ENCODE data around the gene NUMB. TPM values are rescaled to one million over a fixed set of nuclear protein-coding genes. Genes with fewer than 3 reads are reported as not detected.

The NUMB gene
- polyA plus RNA-seq, 1 experiment, result 131 TPM

DNA sequence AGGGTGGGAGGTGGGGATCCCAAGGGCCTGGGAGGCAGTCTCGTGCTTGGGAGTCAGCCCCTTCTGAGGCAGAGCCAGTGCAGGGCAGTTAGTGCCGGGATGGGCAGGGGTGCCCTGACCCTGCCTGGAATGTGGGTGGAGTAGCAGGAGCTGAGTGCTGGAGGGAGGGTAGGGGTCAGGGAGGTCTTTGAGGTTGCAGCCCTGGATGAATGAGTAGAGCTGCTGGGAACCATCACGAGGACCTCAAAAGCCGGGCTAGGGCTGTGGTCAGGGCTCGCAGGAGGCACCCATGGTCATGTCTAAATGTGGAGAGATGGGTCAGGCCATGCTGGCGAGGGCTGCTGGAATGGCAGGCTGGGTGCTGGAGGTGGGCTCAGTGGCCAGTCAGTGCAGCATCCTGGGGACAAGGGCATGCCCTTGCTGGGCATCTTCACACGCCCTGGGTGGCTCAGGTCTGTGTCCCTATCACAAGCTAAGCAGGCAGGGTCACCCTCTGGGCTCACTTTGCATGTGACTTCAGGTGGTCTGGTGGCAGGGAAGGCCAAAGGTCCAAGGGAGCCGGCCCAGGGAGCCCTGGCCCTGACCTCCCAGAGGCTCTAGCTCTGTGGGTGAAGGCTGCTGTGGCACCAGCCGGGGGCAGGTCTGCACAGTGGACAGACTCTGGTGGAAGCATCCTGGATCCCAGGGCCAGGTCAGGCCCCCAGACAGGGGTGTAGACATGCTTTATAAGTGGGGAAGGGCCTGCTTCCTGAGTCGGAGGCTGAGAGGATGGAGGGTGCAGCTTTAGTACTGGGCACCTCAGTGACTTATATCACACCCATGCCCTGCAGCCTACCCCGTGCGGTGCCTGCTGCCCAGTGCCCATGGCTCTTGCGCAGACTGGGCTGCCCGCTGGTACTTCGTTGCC, 196.6 kb downstream of the NUMB start:
- TF ChIP-seq, protein P1, sequence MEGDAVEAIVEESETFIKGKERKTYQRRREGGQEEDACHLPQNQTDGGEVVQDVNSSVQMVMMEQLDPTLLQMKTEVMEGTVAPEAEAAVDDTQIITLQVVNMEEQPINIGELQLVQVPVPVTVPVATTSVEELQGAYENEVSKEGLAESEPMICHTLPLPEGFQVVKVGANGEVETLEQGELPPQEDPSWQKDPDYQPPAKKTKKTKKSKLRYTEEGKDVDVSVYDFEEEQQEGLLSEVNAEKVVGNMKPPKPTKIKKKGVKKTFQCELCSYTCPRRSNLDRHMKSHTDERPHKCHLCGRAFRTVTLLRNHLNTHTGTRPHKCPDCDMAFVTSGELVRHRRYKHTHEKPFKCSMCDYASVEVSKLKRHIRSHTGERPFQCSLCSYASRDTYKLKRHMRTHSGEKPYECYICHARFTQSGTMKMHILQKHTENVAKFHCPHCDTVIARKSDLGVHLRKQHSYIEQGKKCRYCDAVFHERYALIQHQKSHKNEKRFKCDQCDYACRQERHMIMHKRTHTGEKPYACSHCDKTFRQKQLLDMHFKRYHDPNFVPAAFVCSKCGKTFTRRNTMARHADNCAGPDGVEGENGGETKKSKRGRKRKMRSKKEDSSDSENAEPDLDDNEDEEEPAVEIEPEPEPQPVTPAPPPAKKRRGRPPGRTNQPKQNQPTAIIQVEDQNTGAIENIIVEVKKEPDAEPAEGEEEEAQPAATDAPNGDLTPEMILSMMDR (IDR thresholded peaks at IDR 0.05; ENCODE audit: insufficient read depth, low read depth, low read length), result no peak
- no peak overlapping the region for H3K4me3 ChIP-seq (ENCODE audit: low read depth, low read length)
- CTCF ChIA-PET, result no interaction called here
- no peak for DNase-seq (ENCODE audit: low read depth)
- no peaks in the 10 kb centered on the region for H3K27me3 ChIP-seq (ENCODE audit: control insufficient read depth, insufficient read depth, low read length)
- H3K36me3 ChIP-seq (ENCODE audit: control insufficient read depth, insufficient read depth, low read length), result no peaks in the 10 kb centered on the region
- POLR2A ChIA-PET, result interaction anchor here (0.7 kb wide), 1 partner anchor 351 kb away, joined by 16 read pairs; no protein-coding TSS in a partner anchor

DNA sequence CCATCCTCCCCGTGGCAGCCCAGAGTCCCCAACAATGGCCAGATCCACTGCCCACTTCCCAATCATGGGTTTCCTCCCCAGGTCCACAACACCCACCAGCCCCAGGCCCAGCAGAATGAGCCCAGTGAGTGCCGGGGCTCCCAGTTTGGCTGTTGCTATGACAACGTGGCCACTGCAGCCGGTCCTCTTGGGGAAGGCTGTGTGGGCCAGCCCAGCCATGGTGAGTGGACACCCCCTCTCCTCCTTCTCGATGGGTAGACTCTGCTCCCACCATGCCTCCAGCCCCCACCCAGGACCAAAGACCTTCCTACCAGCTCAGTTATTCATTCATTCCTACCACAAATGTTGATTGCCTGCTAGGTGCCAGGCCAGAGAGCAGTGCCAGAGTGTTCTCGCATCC, 197.3 kb downstream of the NUMB start:
- POLR2A ChIA-PET, result interaction anchor here (0.7 kb wide), 1 partner anchor 352 kb away, joined by 16 read pairs; no protein-coding TSS in a partner anchor
- H3K4me3 ChIP-seq (ENCODE audit: low read depth, low read length), result no peak overlapping the region
- TF ChIP-seq, protein P1 (IDR thresholded peaks at IDR 0.05; ENCODE audit: insufficient read depth, low read depth, low read length), result no peak
- CTCF ChIA-PET, result no interaction called here
- H3K27me3 ChIP-seq (ENCODE audit: control insufficient read depth, insufficient read depth, low read length), result no peaks in the 10 kb centered on the region
- no peak for DNase-seq (ENCODE audit: low read depth)
- no peaks in the 10 kb centered on the region for H3K36me3 ChIP-seq (ENCODE audit: control insufficient read depth, insufficient read depth, low read length)

DNA sequence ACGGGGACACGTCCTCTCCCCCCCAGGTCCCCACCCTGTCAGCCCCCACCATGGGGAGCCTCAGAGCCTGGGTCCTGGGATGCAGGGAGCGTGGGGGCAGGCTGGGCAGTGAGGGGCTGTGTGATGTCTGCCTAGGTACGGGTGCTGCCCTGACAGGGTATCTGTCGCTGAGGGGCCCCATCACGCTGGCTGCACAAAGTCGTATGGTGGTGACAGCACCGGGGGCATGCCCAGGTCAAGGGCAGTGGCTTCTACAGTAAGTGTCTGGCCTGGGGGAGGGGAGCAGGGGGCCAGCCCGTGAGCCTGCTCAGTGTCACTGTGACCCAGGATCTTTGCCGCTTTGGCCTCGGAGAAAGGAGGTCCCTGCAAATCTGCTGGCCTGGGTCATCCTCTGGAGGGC, 197.8 kb downstream of the NUMB start:
- Histone ChIP-seq H3K27me3 (ENCODE audit: control insufficient read depth, insufficient read depth, low read length) (no peaks in the 10 kb centered on the region), H3K36me3 (ENCODE audit: control insufficient read depth, insufficient read depth, low read length) (no peaks in the 10 kb centered on the region), H3K4me3 (ENCODE audit: low read depth, low read length) (no peak overlapping the region)
- ChIA-PET CTCF (no interaction called here), POLR2A (interaction anchor here (0.7 kb wide), 1 partner anchor 353 kb away, joined by 16 read pairs; no protein-coding TSS in a partner anchor)
- no peak for DNase-seq (ENCODE audit: low read depth)
- TF ChIP-seq, protein P1 (IDR thresholded peaks at IDR 0.05; ENCODE audit: insufficient read depth, low read depth, low read length), result no peak

DNA sequence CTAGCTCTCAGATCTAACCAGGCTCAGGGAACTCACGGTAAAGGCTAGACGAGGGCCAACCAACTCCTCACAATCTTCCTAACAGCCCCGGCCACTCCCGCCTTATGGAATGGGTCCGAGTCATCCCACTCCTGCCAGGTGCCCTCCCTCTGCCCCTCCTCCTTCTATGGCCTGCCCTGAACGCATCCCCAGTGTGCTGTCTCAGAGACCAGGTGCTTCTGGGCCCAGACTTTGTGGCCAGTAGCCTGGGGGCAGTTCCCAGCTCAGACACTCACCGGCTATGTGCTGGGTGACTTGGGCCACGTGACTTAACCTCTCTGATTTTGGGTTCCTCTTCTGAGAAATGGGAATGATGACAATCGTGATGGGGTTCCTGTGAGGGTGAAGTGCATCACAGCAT, 198.5 kb downstream of the NUMB start:
- Histone ChIP-seq H3K4me3 (ENCODE audit: low read depth, low read length) (no peak overlapping the region), H3K36me3 (ENCODE audit: control insufficient read depth, insufficient read depth, low read length) (no peaks in the 10 kb centered on the region), H3K27me3 (ENCODE audit: control insufficient read depth, insufficient read depth, low read length) (no peaks in the 10 kb centered on the region)
- no peak for DNase-seq (ENCODE audit: low read depth)
- POLR2A ChIA-PET, result no interaction called here
- CTCF ChIA-PET, result no interaction called here
- TF ChIP-seq, protein P1 (IDR thresholded peaks at IDR 0.05; ENCODE audit: insufficient read depth, low read depth, low read length), result no peak

DNA sequence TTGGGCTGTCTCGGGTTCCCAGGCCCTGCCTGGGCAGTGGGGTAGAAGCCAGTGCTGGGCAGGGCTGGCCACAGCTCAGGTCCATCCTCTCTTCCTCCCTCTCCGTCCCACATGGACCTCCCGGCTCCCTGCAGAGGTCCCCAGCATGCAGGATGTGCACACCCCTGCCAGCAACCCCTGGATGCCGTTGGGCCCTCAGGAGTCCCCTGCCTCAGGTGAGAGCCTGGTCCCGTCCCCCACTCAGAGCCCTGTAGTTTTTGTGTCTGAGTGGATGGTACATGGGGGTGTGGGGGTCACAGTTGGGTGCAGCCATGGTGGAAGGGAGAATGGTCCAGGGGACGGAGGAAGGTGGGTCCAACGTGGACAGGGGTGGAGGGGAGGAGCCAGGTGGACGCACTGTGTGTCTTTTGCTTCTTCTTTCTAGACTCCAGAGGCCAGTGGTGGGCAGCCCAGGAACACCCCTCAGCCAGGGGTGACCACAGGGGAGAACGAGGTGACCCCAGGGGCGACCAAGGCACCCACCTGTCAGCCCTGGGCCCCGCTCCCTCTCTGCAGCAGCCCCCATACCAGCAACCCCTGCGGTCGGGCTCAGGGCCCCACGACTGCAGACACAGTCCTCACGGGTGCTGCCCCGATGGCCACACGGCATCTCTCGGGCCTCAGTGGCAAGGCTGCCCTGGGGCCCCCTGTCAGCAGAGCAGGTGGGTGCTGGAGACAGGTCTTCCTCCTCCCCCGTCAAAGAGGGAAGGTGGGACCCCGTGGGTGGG, 199.3 kb downstream of the NUMB start:
- CTCF ChIA-PET, result no interaction called here

More for the DNA sequence above, 199.3 kb downstream of the NUMB start:
- no peak for DNase-seq (ENCODE audit: low read depth)
- Histone ChIP-seq H3K27me3 (ENCODE audit: control insufficient read depth, insufficient read depth, low read length) (no peaks in the 10 kb centered on the region), H3K36me3 (ENCODE audit: control insufficient read depth, insufficient read depth, low read length) (no peaks in the 10 kb centered on the region), H3K4me3 (ENCODE audit: low read depth, low read length) (no peak overlapping the region)
- TF ChIP-seq, protein P1 (IDR thresholded peaks at IDR 0.05; ENCODE audit: insufficient read depth, low read depth, low read length), result no peak
- POLR2A ChIA-PET, result no interaction called here
